Measurements from ENCODE around the gene RASGRP4.

DNA sequence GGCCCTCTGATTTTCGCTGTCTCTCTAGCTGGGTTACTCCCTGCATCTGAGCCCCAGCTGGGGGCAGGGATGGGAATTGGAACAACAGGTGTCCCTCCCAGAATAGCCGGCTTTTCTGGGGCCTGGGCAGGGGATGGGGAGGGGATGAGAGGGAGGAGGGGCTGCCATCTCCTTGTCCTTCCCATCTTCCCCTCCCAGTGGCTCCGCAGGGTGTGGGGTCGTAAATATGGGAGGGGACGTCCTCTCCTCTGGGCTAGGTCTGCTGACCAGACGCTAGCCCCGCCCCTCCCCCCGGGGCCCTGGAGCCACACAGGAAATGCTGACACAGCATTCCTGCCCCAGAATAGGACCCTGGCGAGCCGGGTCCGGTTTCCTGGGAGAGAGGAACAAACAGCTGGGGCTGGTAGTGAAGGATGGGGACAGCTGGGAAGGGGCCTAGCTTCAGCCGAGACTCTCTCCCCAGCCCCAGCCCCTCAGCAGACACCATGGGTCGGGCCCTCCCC, 8.6 kb upstream of the RASGRP4 start:
- TF ChIP-seq, protein P1, sequence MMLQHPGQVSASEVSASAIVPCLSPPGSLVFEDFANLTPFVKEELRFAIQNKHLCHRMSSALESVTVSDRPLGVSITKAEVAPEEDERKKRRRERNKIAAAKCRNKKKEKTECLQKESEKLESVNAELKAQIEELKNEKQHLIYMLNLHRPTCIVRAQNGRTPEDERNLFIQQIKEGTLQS (IDR thresholded peaks at IDR 0.05): no peak
- TF ChIP-seq FOSL1 (IDR thresholded peaks at IDR 0.05; ENCODE audit: low read depth) (no peak), POLR2AphosphoS5 (IDR thresholded peaks at IDR 0.05; ENCODE audit: low read depth, low read length) (no peak), CTCF (IDR thresholded peaks at IDR 0.05 in 2 of 3, conservative IDR thresholded peaks at IDR 0.05 in 1 of 3; ENCODE audit: borderline replicate concordance in 1 of 3, insufficient read depth in 1 of 3, low read depth in 2 of 3, low read length in 2 of 3) (no peak), POLR2A (IDR thresholded peaks at IDR 0.05; ENCODE audit: borderline replicate concordance, extremely low read depth, insufficient read depth, insufficient read length) (no peak), SIN3A (IDR thresholded peaks at IDR 0.05; ENCODE audit: low read depth) (no peak), MAX (IDR thresholded peaks at IDR 0.05) (no peak), EZH2phosphoT487 (IDR thresholded peaks at IDR 0.05; ENCODE audit: borderline replicate concordance) (no peak), EZH2 (IDR thresholded peaks at IDR 0.05) (no peak)
- TF ChIP-seq, protein P2, sequence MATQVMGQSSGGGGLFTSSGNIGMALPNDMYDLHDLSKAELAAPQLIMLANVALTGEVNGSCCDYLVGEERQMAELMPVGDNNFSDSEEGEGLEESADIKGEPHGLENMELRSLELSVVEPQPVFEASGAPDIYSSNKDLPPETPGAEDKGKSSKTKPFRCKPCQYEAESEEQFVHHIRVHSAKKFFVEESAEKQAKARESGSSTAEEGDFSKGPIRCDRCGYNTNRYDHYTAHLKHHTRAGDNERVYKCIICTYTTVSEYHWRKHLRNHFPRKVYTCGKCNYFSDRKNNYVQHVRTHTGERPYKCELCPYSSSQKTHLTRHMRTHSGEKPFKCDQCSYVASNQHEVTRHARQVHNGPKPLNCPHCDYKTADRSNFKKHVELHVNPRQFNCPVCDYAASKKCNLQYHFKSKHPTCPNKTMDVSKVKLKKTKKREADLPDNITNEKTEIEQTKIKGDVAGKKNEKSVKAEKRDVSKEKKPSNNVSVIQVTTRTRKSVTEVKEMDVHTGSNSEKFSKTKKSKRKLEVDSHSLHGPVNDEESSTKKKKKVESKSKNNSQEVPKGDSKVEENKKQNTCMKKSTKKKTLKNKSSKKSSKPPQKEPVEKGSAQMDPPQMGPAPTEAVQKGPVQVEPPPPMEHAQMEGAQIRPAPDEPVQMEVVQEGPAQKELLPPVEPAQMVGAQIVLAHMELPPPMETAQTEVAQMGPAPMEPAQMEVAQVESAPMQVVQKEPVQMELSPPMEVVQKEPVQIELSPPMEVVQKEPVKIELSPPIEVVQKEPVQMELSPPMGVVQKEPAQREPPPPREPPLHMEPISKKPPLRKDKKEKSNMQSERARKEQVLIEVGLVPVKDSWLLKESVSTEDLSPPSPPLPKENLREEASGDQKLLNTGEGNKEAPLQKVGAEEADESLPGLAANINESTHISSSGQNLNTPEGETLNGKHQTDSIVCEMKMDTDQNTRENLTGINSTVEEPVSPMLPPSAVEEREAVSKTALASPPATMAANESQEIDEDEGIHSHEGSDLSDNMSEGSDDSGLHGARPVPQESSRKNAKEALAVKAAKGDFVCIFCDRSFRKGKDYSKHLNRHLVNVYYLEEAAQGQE (IDR thresholded peaks at IDR 0.05; ENCODE audit: low read depth): no peak

All from HCT116 (cell line).